HepG2 (cell line): ENCODE measurements around the gene OPA3. TPM values are rescaled to one million over a fixed set of nuclear protein-coding genes. Genes with fewer than 3 reads are reported as not detected.

ENCODE experiments used
- CC2D1A ChIP-seq: sonication (generic); formaldehyde crosslinking; IDR thresholded peaks from 2 replicates; pipeline ENCODE4 v1.8.1; 2023; ENCODE audit warnings: mild to moderate bottlenecking, missing genetic modification reagents
- ERF ChIP-seq: IDR thresholded peaks from 2 replicates; pipeline ENCODE4 v1.6.1; 2018; ENCODE audit warnings: missing biosample characterization, missing genetic modification reagents
- KLF13 ChIP-seq: sonication (generic); formaldehyde crosslinking; IDR thresholded peaks from 2 replicates; pipeline ENCODE4 v1.4.0; 2020; ENCODE audit warnings: mild to moderate bottlenecking, missing genetic modification reagents
- NFKB2 ChIP-seq: sonication (generic); formaldehyde crosslinking; IDR thresholded peaks from 2 replicates; pipeline ENCODE4 v1.4.0; 2020; ENCODE audit warnings: missing genetic modification reagents, borderline replicate concordance
- RBFOX2 ChIP-seq: fragments of 200-400 bp; formaldehyde crosslinking; IDR thresholded peaks from 2 replicates; pipeline ENCODE4 v1.6.1; 2017; ENCODE audit warnings: low read depth, mild to moderate bottlenecking, low read length
- XBP1 ChIP-seq: sonication (generic); formaldehyde crosslinking; IDR thresholded peaks from 2 replicates; pipeline ENCODE4 v1.5.0; 2020; ENCODE audit warnings: missing genetic modification reagents
- ZBTB39 ChIP-seq: sonication (generic); formaldehyde crosslinking; IDR thresholded peaks from 2 replicates; pipeline ENCODE4 v1.5.0; 2020; ENCODE audit warnings: missing genetic modification reagents
- ZHX1 ChIP-seq: sonication (generic); formaldehyde crosslinking; IDR thresholded peaks from 2 replicates; pipeline ENCODE4 v1.8.1; 2022; ENCODE audit warnings: low read depth, mild to moderate bottlenecking, missing genetic modification reagents
- ZNF24 ChIP-seq: fragments of 450-650 bp; IDR thresholded peaks from 2 replicates; pipeline ENCODE4 v1.6.1; 2017; ENCODE audit warnings: antibody characterized with exemption, mild to moderate bottlenecking
- ZNF264 ChIP-seq: sonication (generic); formaldehyde crosslinking; IDR thresholded peaks from 2 replicates; pipeline ENCODE4 v1.4.0; 2020; ENCODE audit warnings: missing genetic modification reagents
- ZNF33B ChIP-seq: sonication (generic); formaldehyde crosslinking; IDR thresholded peaks from 2 replicates; pipeline ENCODE4 v1.5.1; 2020; ENCODE audit warnings: mild to moderate bottlenecking, missing genetic modification reagents
- ZNF441 ChIP-seq: sonication (generic); formaldehyde crosslinking; IDR thresholded peaks from 2 replicates; pipeline ENCODE4 v1.7.0; 2021; ENCODE audit warnings: missing genetic modification reagents, borderline replicate concordance
- ZNF512 ChIP-seq: sonication (generic); formaldehyde crosslinking; IDR thresholded peaks from 2 replicates; pipeline ENCODE4 v1.4.0; 2020; ENCODE audit warnings: mild to moderate bottlenecking, missing genetic modification reagents
- polyA plus RNA-seq, 8 experiments: library from polyadenylated mRNA; depleted of rRNA in 3 of 8; stranded (reverse) in 7 of 8; unstranded in 1 of 8; fragments of >200 nt; fragmentation: Illumina TruSeq in 4 of 8; extraction: Trizol in 4 of 8; gene quantifications; 2 replicates each; pipeline versions ENCODE4 v1.2.1 to v1.2.3, GENCODE V29; 2011 to 2016; ENCODE audit warnings: low read depth in 4 of 8, missing spikeins in 1 of 8, mixed read lengths in 1 of 8; ENCODE audit not compliant: insufficient read depth in 1 of 8
- total RNA-seq, 5 experiments: library from RNA; depleted of rRNA; stranded (reverse); fragments of >200 nt; fragmentation: Illumina TruSeq; extraction: Trizol; gene quantifications; 2 replicates each; pipeline ENCODE4 v1.2.3, GENCODE V29; 2016; ENCODE audit warnings: low read depth in 1 of 5
- TF ChIP-seq, protein P1 (sequence below): sonication (generic); formaldehyde crosslinking; conservative IDR thresholded peaks from 2 replicates; pipeline ENCODE4 v1.5.0; 2020; ENCODE audit warnings: missing genetic modification reagents
- TF ChIP-seq, protein P2 (sequence below): sonication (generic); formaldehyde crosslinking; IDR thresholded peaks from 2 replicates; pipeline ENCODE4 v1.5.1; 2020; ENCODE audit warnings: missing genetic modification reagents, mild to moderate bottlenecking, borderline replicate concordance
- TF ChIP-seq, protein P3 (sequence below): sonication (generic); formaldehyde crosslinking; conservative IDR thresholded peaks from 2 replicates; pipeline ENCODE4 v1.8.1; 2023; ENCODE audit warnings: missing genetic modification reagents

Gene OPA3
- total and polyA plus RNA-seq, 2 of the 13 experiments (the other 11 are each of a cell fraction or from before 2014, with no cell fraction given) = 8.3 to 17.7 TPM

DNA sequence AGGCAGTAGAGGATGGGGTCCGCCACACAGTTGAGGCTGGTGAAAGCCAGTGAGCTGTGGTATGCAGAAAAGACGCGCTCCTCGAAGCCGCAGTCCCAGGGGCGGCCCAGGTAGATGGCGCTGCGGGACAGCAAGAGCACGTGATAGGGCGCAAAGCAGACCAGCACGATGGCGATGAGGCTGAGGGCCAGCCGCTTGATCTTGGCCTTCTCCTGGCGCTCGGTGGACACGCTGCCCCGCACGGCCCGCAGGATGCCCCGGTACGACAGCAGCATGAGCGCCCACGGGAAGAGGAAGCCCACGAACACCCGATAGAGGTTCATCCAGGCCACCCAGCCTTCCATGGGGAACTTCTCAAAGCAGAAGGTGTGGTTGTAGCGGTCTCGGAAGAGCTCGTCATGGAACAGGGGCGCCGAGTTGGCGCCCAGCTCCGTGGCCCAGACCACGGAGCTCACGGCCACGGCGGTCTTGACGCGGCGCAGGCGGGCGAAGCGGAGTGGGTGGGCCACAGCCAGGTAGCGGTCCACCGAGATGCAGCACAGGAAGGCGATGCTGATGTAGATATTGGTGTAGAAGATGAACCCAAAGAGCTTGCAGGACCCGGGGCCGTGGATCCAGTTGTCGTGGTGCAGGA, 6.5 kb upstream of the OPA3 start (continued):
- TF ChIP-seq, protein P1, sequence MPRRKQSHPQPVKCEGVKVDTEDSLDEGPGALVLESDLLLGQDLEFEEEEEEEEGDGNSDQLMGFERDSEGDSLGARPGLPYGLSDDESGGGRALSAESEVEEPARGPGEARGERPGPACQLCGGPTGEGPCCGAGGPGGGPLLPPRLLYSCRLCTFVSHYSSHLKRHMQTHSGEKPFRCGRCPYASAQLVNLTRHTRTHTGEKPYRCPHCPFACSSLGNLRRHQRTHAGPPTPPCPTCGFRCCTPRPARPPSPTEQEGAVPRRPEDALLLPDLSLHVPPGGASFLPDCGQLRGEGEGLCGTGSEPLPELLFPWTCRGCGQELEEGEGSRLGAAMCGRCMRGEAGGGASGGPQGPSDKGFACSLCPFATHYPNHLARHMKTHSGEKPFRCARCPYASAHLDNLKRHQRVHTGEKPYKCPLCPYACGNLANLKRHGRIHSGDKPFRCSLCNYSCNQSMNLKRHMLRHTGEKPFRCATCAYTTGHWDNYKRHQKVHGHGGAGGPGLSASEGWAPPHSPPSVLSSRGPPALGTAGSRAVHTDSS (CRISPR knock-in tag) = no peak
- TF ChIP-seq NFKB2 = peak; percentile 94
- 0 out of 2 replicates have a peak, but pooled peaks have one; percentile 34 for TF ChIP-seq ZHX1 (CRISPR knock-in tag)
- TF ChIP-seq ZNF24 = no peak
- TF ChIP-seq XBP1 (CRISPR knock-in tag) = no peak
- TF ChIP-seq ZNF264 (CRISPR knock-in tag) = no peak
- TF ChIP-seq ZNF441 = peak; percentile 61; the same call in 1 of the 2 replicates
- no peak for TF ChIP-seq CC2D1A (CRISPR knock-in tag)
- TF ChIP-seq, protein P2, sequence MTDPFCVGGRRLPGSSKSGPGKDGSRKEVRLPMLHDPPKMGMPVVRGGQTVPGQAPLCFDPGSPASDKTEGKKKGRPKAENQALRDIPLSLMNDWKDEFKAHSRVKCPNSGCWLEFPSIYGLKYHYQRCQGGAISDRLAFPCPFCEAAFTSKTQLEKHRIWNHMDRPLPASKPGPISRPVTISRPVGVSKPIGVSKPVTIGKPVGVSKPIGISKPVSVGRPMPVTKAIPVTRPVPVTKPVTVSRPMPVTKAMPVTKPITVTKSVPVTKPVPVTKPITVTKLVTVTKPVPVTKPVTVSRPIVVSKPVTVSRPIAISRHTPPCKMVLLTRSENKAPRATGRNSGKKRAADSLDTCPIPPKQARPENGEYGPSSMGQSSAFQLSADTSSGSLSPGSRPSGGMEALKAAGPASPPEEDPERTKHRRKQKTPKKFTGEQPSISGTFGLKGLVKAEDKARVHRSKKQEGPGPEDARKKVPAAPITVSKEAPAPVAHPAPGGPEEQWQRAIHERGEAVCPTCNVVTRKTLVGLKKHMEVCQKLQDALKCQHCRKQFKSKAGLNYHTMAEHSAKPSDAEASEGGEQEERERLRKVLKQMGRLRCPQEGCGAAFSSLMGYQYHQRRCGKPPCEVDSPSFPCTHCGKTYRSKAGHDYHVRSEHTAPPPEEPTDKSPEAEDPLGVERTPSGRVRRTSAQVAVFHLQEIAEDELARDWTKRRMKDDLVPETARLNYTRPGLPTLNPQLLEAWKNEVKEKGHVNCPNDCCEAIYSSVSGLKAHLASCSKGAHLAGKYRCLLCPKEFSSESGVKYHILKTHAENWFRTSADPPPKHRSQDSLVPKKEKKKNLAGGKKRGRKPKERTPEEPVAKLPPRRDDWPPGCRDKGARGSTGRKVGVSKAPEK (CRISPR knock-in tag) = no peak
- no peak for TF ChIP-seq ZNF512
- TF ChIP-seq KLF13 (CRISPR knock-in tag) = 0 out of 2 replicates have a peak, but pooled peaks have one; percentile 39
- 0 out of 2 replicates have a peak, but pooled peaks have one; percentile 11 for TF ChIP-seq ZBTB39 (CRISPR knock-in tag)
- TF ChIP-seq, protein P3, sequence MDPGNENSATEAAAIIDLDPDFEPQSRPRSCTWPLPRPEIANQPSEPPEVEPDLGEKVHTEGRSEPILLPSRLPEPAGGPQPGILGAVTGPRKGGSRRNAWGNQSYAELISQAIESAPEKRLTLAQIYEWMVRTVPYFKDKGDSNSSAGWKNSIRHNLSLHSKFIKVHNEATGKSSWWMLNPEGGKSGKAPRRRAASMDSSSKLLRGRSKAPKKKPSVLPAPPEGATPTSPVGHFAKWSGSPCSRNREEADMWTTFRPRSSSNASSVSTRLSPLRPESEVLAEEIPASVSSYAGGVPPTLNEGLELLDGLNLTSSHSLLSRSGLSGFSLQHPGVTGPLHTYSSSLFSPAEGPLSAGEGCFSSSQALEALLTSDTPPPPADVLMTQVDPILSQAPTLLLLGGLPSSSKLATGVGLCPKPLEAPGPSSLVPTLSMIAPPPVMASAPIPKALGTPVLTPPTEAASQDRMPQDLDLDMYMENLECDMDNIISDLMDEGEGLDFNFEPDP (CRISPR knock-in tag) = 0 out of 2 replicates have a peak, but pooled peaks have one; percentile 79
- peak; percentile 89 for TF ChIP-seq ERF
- peak; percentile 73; the same call in 1 of the 2 replicates for TF ChIP-seq ZNF33B
- TF ChIP-seq RBFOX2 = no peak
